SK-N-SH (cell line): ENCODE results near the gene PRRX2. TPM values are rescaled to one million over a fixed set of nuclear protein-coding genes. Genes with fewer than 3 reads are reported as not detected.

Source experiments
- CTCF ChIA-PET: fragments of 300-600, 350-600 bp; formaldehyde crosslinking; extraction: SDS; loops from one replicate; lab custom pipeline; 2021; lab: Yijun Ruan, JAX
- POLR2A ChIA-PET: fragments of 350-600 bp; sonication (Branson Sonifier 250); formaldehyde crosslinking; extraction: SDS; loops from one replicate; lab custom pipeline; 2020; ENCODE audit warnings: antibody characterized with exemption, inconsistent platforms; lab: Yijun Ruan, JAX
- DNase-seq: peaks from one replicate; pipeline ENCODE4 v3.0.0; 2012
- H2AFZ ChIP-seq: fragments of 200-600 bp; sonication (generic); 2 replicates; pipeline ENCODE4 v1.8.1; 2016; ENCODE audit warnings: antibody characterized with exemption, mild to moderate bottlenecking, low read depth
- H3F3A ChIP-seq: fragments of 200-600 bp; sonication (generic); replicated peaks from 2 replicates; pipeline ENCODE3; 2016; ENCODE audit warnings: antibody characterized with exemption, mild to moderate bottlenecking; ENCODE audit not compliant: insufficient read depth
- H3K27ac ChIP-seq, 2 experiments: fragments of 200-500 bp in 1 of 2; fragments of 200-600 bp in 1 of 2; sonication (Bioruptor generic) in 1 of 2; sonication (generic), shearing (Covaris generic) in 1 of 2; 2 replicates each; pipeline versions ENCODE4 v1.5.1 to v1.6.1; 2014 to 2016; ENCODE audit warnings: low read depth in 2 of 2, inconsistent platforms in 1 of 2, low read length in 1 of 2, mild to moderate bottlenecking in 1 of 2, mixed read lengths in 1 of 2
- H3K27me3 ChIP-seq: fragments of 200-600 bp; sonication (generic), shearing (Covaris generic); 2 replicates; pipeline ENCODE4 v1.6.1; 2016; ENCODE audit warnings: mixed run types; ENCODE audit not compliant: insufficient read depth
- H3K36me3 ChIP-seq, 2 experiments: fragments of 200-500 bp in 1 of 2; fragments of 200-600 bp in 1 of 2; sonication (Bioruptor generic) in 1 of 2; sonication (generic) in 1 of 2; replicated peaks in 1 of 2; 2 replicates each; pipeline versions ENCODE3 to v1.5.1; 2014 to 2016; ENCODE audit warnings: low read length in 1 of 2, mild to moderate bottlenecking in 1 of 2; ENCODE audit not compliant: insufficient read depth in 2 of 2, control insufficient read depth in 1 of 2
- H3K4me1 ChIP-seq, 2 experiments: fragments of 200-500 bp in 1 of 2; fragments of 200-600 bp in 1 of 2; sonication (Bioruptor generic) in 1 of 2; sonication (generic), shearing (Covaris generic) in 1 of 2; 2 replicates each; pipeline versions ENCODE4 v1.5.1 to v1.6.1; 2014 to 2016; ENCODE audit warnings: low read depth in 1 of 2, low read length in 1 of 2, mixed run types in 1 of 2; ENCODE audit not compliant: insufficient read depth in 2 of 2, control insufficient read depth in 1 of 2
- H3K4me2 ChIP-seq: fragments of 200-600 bp; sonication (generic), shearing (Covaris generic); 2 replicates; pipeline ENCODE4 v1.6.1; 2017; ENCODE audit warnings: mixed run types
- H3K4me3 ChIP-seq, 2 experiments: fragments of 200-500 bp in 1 of 2; fragments of 200-600 bp in 1 of 2; sonication (Bioruptor generic) in 1 of 2; sonication (generic), shearing (Covaris generic) in 1 of 2; 2 replicates each; pipeline versions ENCODE4 v1.5.1 to v1.8.1; 2014 to 2016; ENCODE audit warnings: low read depth in 2 of 2, inconsistent platforms in 1 of 2, low read length in 1 of 2, mild to moderate bottlenecking in 1 of 2, mixed read lengths in 1 of 2, moderate library complexity in 1 of 2
- H3K79me2 ChIP-seq: fragments of 200-600 bp; sonication (generic); 2 replicates; pipeline ENCODE4 v1.8.1; 2017; ENCODE audit warnings: mild to moderate bottlenecking; ENCODE audit not compliant: insufficient read depth
- H3K9ac ChIP-seq: fragments of 200-600 bp; sonication (generic); 2 replicates; pipeline ENCODE4 v1.6.1; 2017; ENCODE audit warnings: mixed run types
- H3K9me2 ChIP-seq: fragments of 200-600 bp; sonication (generic); 2 replicates; pipeline ENCODE4 v1.6.1; 2017; ENCODE audit warnings: mixed run types
- H3K9me3 ChIP-seq: fragments of 200-600 bp; sonication (generic); 2 replicates; pipeline ENCODE4 v1.6.1; 2017; ENCODE audit warnings: mixed run types, mild to moderate bottlenecking, moderate library complexity
- H4K20me1 ChIP-seq: fragments of 200-600 bp; sonication (generic); 2 replicates; pipeline ENCODE4 v1.6.1; 2017; ENCODE audit warnings: mild to moderate bottlenecking, mixed run types; ENCODE audit not compliant: insufficient read depth
- CHD2 ChIP-seq: fragments of 150-350 bp; IDR thresholded peaks from 2 replicates; pipeline ENCODE4 v1.6.1; 2018; ENCODE audit warnings: low read length; ENCODE audit not compliant: partially characterized antibody
- FOSL2 ChIP-seq: IDR thresholded peaks from 2 replicates; pipeline ENCODE4 v1.4.0; 2012; ENCODE audit warnings: low read depth, mild to moderate bottlenecking, moderate library complexity, borderline replicate concordance
- FOXM1 ChIP-seq: IDR thresholded peaks from 2 replicates; pipeline ENCODE4 v1.4.0; 2012; ENCODE audit warnings: low read depth, mild to moderate bottlenecking
- JUND ChIP-seq: IDR thresholded peaks from 2 replicates; pipeline ENCODE4 v1.4.0; 2012
- MXI1 ChIP-seq: IDR thresholded peaks from 2 replicates; pipeline ENCODE4 v1.6.1; 2012; ENCODE audit warnings: mild to moderate bottlenecking, low read depth, low read length, improper control_type of control experiment
- POLR2AphosphoS5 ChIP-seq: IDR thresholded peaks from 2 replicates; pipeline ENCODE4 v1.6.1; 2012; ENCODE audit warnings: low read depth, low read length
- RAD21 ChIP-seq: IDR thresholded peaks from 2 replicates; pipeline ENCODE4 v1.6.1; 2012; ENCODE audit warnings: mild to moderate bottlenecking, low read length
- SIN3A ChIP-seq: IDR thresholded peaks from 2 replicates; pipeline ENCODE4 v1.6.1; 2012; ENCODE audit warnings: low read depth, mild to moderate bottlenecking, low read length, moderate library complexity, borderline replicate concordance
- TCF12 ChIP-seq: IDR thresholded peaks from 2 replicates; pipeline ENCODE4 v1.4.0; 2012
- TEAD4 ChIP-seq: IDR thresholded peaks from 2 replicates; pipeline ENCODE4 v1.4.0; 2012; ENCODE audit warnings: mild to moderate bottlenecking, borderline replicate concordance; ENCODE audit not compliant: insufficient read depth
- YY1 ChIP-seq: IDR thresholded peaks from 2 replicates; pipeline ENCODE4 v1.4.0; 2012; ENCODE audit warnings: low read depth, mild to moderate bottlenecking
- WGBS: methylation state at CpG from one replicate; pipeline ENCODE4 v1.1.6; 2017; ENCODE audit warnings: low lambda C conversion rate; 5-methylcytosine and 5-hydroxymethylcytosine counted together
- polyA plus RNA-seq, 3 experiments: library from polyadenylated mRNA; depleted of rRNA; stranded (reverse); fragments of >200 nt; gene quantifications; 2 replicates each; pipeline ENCODE4 v1.2.3, GENCODE V29; 2012
- TF ChIP-seq, protein P1 (sequence below): fragments of 200-600 bp; sonication (generic); IDR thresholded peaks from 2 replicates; pipeline ENCODE4 v1.6.1; 2017; ENCODE audit warnings: antibody characterized with exemption, mild to moderate bottlenecking, moderate library complexity
- TF ChIP-seq, protein P2 (sequence below): IDR thresholded peaks from 2 replicates; pipeline ENCODE4 v1.4.0; 2012; ENCODE audit warnings: low read depth, borderline replicate concordance
- TF ChIP-seq, protein P3 (sequence below): IDR thresholded peaks from 2 replicates; pipeline ENCODE4 v1.4.0; 2012; ENCODE audit warnings: low read depth, borderline replicate concordance
- TF ChIP-seq, protein P4 (sequence below): fragments of 150-350 bp; IDR thresholded peaks from 2 replicates; pipeline ENCODE4 v1.6.1; 2017; ENCODE audit warnings: antibody characterized with exemption, low read length, low read depth, borderline replicate concordance
- TF ChIP-seq, protein P5 (sequence below): IDR thresholded peaks from 2 replicates; pipeline ENCODE4 v1.4.0; 2012; ENCODE audit warnings: low read depth

Gene PRRX2
- polyA plus RNA-seq, 1 of the 3 experiments (the other 2 are of a cell fraction): 0.84 TPM

DNA sequence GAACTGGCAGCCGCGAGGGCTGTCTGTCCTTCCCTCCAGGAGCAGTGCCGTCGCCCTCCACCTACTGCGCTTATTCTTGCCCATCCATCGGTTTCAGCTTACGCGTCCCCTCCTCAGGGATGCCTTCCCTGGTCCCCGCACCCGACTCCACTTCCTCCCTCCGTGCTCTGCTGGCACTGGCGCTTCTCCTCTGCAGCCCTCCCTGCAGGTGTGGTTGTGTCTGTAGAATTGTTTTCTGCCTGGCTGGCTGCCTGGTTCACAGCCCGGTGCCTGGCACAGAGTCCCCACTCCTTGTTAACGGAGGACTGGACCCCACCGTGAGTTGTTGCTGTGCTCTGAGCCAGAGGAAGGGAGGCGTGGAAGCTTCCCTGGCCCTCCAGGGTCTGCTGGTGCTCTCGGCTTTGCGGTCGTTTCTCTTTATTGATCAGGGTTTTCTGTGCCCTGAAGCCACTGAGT lies 33.7 kb upstream of the PRRX2 start:
- H3K36me3 ChIP-seq: peaks cover 17 to 31% of the 10 kb centered on the region in 2 experiments
- peaks cover 91% of the 10 kb centered on the region for H3K79me2 ChIP-seq
- peaks cover 2% of the 10 kb centered on the region for H3F3A ChIP-seq
- no peak overlapping the region for H3K4me2 ChIP-seq
- DNase-seq: no peak
- H3K9me2 ChIP-seq: no peaks in the 10 kb centered on the region
- peaks cover 74% of the 10 kb centered on the region for H4K20me1 ChIP-seq
- TF ChIP-seq, protein P1, sequence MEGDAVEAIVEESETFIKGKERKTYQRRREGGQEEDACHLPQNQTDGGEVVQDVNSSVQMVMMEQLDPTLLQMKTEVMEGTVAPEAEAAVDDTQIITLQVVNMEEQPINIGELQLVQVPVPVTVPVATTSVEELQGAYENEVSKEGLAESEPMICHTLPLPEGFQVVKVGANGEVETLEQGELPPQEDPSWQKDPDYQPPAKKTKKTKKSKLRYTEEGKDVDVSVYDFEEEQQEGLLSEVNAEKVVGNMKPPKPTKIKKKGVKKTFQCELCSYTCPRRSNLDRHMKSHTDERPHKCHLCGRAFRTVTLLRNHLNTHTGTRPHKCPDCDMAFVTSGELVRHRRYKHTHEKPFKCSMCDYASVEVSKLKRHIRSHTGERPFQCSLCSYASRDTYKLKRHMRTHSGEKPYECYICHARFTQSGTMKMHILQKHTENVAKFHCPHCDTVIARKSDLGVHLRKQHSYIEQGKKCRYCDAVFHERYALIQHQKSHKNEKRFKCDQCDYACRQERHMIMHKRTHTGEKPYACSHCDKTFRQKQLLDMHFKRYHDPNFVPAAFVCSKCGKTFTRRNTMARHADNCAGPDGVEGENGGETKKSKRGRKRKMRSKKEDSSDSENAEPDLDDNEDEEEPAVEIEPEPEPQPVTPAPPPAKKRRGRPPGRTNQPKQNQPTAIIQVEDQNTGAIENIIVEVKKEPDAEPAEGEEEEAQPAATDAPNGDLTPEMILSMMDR: no peak
- TF ChIP-seq RAD21 (no peak), MXI1 (no peak), TCF12 (no peak)
- TF ChIP-seq, all 33 proteins: peak for 0
- no peak overlapping the region for H3K4me3 ChIP-seq
- no peaks in the 10 kb centered on the region for H3K9me3 ChIP-seq
- POLR2A ChIA-PET: no interaction called here
- 86% methylated on average over 18 of the region's 19 CpGs for WGBS
- H3K9ac ChIP-seq: no peak overlapping the region
- peaks cover 18 to 34% of the 10 kb centered on the region in 2 experiments; a peak in 2 of 4 replicates for H3K4me1 ChIP-seq
- CTCF ChIA-PET: interaction anchor here (0.8 to 12.8 kb wide), 6 partner anchors 9 to 491 kb away, joined by 3 to 212 read pairs (median 3); partner anchors contain the start of genes ASB6 and C9orf50
- H2AFZ ChIP-seq: no peak overlapping the region
- H3K27ac ChIP-seq: no peak overlapping the region; a peak in 1 of 4 replicates
- H3K27me3 ChIP-seq: no peaks in the 10 kb centered on the region

DNA sequence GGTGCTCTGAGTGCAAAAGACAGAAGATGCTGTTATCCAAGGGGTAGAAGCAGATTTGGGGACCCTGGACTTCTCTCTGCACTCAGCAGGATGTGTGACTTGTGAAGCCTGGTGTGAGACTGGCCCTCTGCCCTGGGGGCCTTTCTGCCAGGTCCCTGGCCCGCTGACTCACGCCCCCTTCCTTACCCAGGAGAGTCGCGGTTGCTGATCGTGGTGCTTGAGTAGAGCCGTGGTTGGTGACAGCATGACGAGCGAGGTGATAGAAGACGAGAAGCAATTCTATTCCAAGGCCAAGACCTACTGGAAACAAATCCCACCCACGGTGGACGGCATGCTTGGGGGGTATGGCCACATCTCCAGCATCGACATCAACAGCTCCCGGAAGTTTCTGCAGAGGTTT lies 33.0 kb upstream of the PRRX2 start:
- Histone ChIP-seq H3K79me2 (peaks cover 83% of the 10 kb centered on the region), H3K9me3 (no peaks in the 10 kb centered on the region), H3K27me3 (no peaks in the 10 kb centered on the region), H2AFZ (no peak overlapping the region), H3K9me2 (no peaks in the 10 kb centered on the region), H4K20me1 (peaks cover 74% of the 10 kb centered on the region), H3K4me2 (no peak overlapping the region), H3K36me3 (peaks cover 17 to 38% of the 10 kb centered on the region in 2 experiments), H3K9ac (no peak overlapping the region), H3F3A (peaks cover 3% of the 10 kb centered on the region), H3K4me1 (peaks cover 17 to 26% of the 10 kb centered on the region in 2 experiments; a peak in 2 of 4 replicates), H3K4me3 (no peak overlapping the region), H3K27ac (no peak overlapping the region; a peak in 1 of 4 replicates)
- CTCF ChIA-PET: interaction anchor here (1.2 to 2.1 kb wide), 2 partner anchors 158 to 501 kb away, joined by 3 to 8 read pairs; no protein-coding TSS in a partner anchor
- 91% methylated on average over 13 of the region's 13 CpGs for WGBS
- no peak for DNase-seq
- POLR2A ChIA-PET: no interaction called here
- no peak for TF ChIP-seq POLR2AphosphoS5
- no peak for TF ChIP-seq CHD2
- TF ChIP-seq YY1: no peak
- TF ChIP-seq, protein P2, sequence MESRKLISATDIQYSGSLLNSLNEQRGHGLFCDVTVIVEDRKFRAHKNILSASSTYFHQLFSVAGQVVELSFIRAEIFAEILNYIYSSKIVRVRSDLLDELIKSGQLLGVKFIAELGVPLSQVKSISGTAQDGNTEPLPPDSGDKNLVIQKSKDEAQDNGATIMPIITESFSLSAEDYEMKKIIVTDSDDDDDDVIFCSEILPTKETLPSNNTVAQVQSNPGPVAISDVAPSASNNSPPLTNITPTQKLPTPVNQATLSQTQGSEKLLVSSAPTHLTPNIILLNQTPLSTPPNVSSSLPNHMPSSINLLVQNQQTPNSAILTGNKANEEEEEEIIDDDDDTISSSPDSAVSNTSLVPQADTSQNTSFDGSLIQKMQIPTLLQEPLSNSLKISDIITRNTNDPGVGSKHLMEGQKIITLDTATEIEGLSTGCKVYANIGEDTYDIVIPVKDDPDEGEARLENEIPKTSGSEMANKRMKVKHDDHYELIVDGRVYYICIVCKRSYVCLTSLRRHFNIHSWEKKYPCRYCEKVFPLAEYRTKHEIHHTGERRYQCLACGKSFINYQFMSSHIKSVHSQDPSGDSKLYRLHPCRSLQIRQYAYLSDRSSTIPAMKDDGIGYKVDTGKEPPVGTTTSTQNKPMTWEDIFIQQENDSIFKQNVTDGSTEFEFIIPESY: no peak
- TF ChIP-seq, protein P3, sequence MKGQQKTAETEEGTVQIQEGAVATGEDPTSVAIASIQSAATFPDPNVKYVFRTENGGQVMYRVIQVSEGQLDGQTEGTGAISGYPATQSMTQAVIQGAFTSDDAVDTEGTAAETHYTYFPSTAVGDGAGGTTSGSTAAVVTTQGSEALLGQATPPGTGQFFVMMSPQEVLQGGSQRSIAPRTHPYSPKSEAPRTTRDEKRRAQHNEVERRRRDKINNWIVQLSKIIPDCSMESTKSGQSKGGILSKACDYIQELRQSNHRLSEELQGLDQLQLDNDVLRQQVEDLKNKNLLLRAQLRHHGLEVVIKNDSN: no peak
- no peak for TF ChIP-seq FOXM1
- TF ChIP-seq, protein P1: no peak
- TF ChIP-seq, protein P4, sequence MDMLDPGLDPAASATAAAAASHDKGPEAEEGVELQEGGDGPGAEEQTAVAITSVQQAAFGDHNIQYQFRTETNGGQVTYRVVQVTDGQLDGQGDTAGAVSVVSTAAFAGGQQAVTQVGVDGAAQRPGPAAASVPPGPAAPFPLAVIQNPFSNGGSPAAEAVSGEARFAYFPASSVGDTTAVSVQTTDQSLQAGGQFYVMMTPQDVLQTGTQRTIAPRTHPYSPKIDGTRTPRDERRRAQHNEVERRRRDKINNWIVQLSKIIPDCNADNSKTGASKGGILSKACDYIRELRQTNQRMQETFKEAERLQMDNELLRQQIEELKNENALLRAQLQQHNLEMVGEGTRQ: no peak
- TF ChIP-seq JUND: no peak
- no peak for TF ChIP-seq FOSL2
- TF ChIP-seq TEAD4: no peak
- TF ChIP-seq, protein P5, sequence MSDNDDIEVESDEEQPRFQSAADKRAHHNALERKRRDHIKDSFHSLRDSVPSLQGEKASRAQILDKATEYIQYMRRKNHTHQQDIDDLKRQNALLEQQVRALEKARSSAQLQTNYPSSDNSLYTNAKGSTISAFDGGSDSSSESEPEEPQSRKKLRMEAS: no peak
- no peak for TF ChIP-seq SIN3A
- no peak for TF ChIP-seq MXI1
- TF ChIP-seq TCF12: no peak
